ENCODE results near the gene EFR3B. TPM values are rescaled to one million over a fixed set of nuclear protein-coding genes. Genes with fewer than 3 reads are reported as not detected.

The EFR3B gene
- total RNA-seq, 1 experiment from 2014 or later: not detected

- H3K4me1 ChIP-seq (replicated peaks; ENCODE audit: insufficient read depth): peaks cover 56% of the 10 kb centered on the region
- intact Hi-C loops (cut with micrococcal nuclease; ENCODE audit: unreplicated experiment): no loop called here
- H3K79me2 ChIP-seq (ENCODE audit: low read depth): no peaks in the 10 kb centered on the region
- peaks cover 35% of the 10 kb centered on the region for H3F3A ChIP-seq (ENCODE audit: insufficient read depth, low read depth)
- H3K27me3 ChIP-seq (ENCODE audit: insufficient read depth, low read depth): peaks cover 18% of the 10 kb centered on the region
- no peak overlapping the region for H3K4me2 ChIP-seq
- H3K9me3 ChIP-seq (ENCODE audit: insufficient read depth, low read depth): no peaks in the 10 kb centered on the region
- TF ChIP-seq, protein P1, sequence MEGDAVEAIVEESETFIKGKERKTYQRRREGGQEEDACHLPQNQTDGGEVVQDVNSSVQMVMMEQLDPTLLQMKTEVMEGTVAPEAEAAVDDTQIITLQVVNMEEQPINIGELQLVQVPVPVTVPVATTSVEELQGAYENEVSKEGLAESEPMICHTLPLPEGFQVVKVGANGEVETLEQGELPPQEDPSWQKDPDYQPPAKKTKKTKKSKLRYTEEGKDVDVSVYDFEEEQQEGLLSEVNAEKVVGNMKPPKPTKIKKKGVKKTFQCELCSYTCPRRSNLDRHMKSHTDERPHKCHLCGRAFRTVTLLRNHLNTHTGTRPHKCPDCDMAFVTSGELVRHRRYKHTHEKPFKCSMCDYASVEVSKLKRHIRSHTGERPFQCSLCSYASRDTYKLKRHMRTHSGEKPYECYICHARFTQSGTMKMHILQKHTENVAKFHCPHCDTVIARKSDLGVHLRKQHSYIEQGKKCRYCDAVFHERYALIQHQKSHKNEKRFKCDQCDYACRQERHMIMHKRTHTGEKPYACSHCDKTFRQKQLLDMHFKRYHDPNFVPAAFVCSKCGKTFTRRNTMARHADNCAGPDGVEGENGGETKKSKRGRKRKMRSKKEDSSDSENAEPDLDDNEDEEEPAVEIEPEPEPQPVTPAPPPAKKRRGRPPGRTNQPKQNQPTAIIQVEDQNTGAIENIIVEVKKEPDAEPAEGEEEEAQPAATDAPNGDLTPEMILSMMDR (conservative IDR thresholded peaks at IDR 0.05): no peak
- TF ChIP-seq EZH2 (IDR thresholded peaks at IDR 0.05; ENCODE audit: low read depth): no peak
- CTCF ChIA-PET: interaction anchor here (0.6 kb wide), 1 partner anchor 77 kb away, joined by 6 read pairs; no protein-coding TSS in a partner anchor
- H3K36me3 ChIP-seq (ENCODE audit: low read depth): no peaks in the 10 kb centered on the region
- POLR2A ChIA-PET (ENCODE audit: unreplicated experiment): no interaction called here
- no TSS peak for BruUV-seq (replicated peaks)
- no peak overlapping the region for H2AFZ ChIP-seq
- H3K9me2 ChIP-seq (ENCODE audit: insufficient read depth): no peaks in the 10 kb centered on the region
- no peaks in the 10 kb centered on the region for H4K20me1 ChIP-seq (ENCODE audit: insufficient read depth)
- no peak for DNase-seq
- H3K4me3 ChIP-seq: no peak overlapping the region
- H3K27ac ChIP-seq: no peak overlapping the region
Measured at GRCh38 chr2:25039126-25039525, 2.8 kb upstream of the EFR3B start.

GRCh38 chr2:25041307-25041927, 459 bp upstream of the EFR3B start:
- Histone ChIP-seq H3K27ac (no peak overlapping the region), H3K79me2 (ENCODE audit: low read depth) (no peaks in the 10 kb centered on the region), H3K9me3 (ENCODE audit: insufficient read depth, low read depth) (no peaks in the 10 kb centered on the region), H3K4me1 (replicated peaks; ENCODE audit: insufficient read depth) (peaks cover 35% of the 10 kb centered on the region), H3F3A (ENCODE audit: insufficient read depth, low read depth) (peaks cover 14% of the 10 kb centered on the region; the same call in 1 of the 2 replicates), H3K4me3 (peak overlapping the region; percentile 75), H3K36me3 (ENCODE audit: low read depth) (no peaks in the 10 kb centered on the region), H2AFZ (peak overlapping the region; percentile 88), H3K9me2 (ENCODE audit: insufficient read depth) (no peaks in the 10 kb centered on the region), H3K27me3 (ENCODE audit: insufficient read depth, low read depth) (peaks cover 32% of the 10 kb centered on the region), H4K20me1 (ENCODE audit: insufficient read depth) (no peaks in the 10 kb centered on the region), H3K4me2 (peak overlapping the region; percentile 100)
- peak; percentile 47 to 71 for DNase-seq
- POLR2A ChIA-PET (ENCODE audit: unreplicated experiment): no interaction called here
- intact Hi-C loops (cut with micrococcal nuclease; ENCODE audit: unreplicated experiment): loop anchor here (1.0 kb wide), 1 partner anchor 66 kb away; no protein-coding TSS in a partner anchor
- no peak for TF ChIP-seq EZH2 (IDR thresholded peaks at IDR 0.05; ENCODE audit: low read depth)
- TF ChIP-seq, protein P1 (conservative IDR thresholded peaks at IDR 0.05): peak; percentile 40; the same call in 1 of the 2 replicates
- BruUV-seq (replicated peaks): no TSS peak
- CTCF ChIA-PET: interaction anchor here (0.6 kb wide), 1 partner anchor 121 kb away, joined by 7 read pairs; the partner anchor contains the start of gene ADCY3

DNA sequence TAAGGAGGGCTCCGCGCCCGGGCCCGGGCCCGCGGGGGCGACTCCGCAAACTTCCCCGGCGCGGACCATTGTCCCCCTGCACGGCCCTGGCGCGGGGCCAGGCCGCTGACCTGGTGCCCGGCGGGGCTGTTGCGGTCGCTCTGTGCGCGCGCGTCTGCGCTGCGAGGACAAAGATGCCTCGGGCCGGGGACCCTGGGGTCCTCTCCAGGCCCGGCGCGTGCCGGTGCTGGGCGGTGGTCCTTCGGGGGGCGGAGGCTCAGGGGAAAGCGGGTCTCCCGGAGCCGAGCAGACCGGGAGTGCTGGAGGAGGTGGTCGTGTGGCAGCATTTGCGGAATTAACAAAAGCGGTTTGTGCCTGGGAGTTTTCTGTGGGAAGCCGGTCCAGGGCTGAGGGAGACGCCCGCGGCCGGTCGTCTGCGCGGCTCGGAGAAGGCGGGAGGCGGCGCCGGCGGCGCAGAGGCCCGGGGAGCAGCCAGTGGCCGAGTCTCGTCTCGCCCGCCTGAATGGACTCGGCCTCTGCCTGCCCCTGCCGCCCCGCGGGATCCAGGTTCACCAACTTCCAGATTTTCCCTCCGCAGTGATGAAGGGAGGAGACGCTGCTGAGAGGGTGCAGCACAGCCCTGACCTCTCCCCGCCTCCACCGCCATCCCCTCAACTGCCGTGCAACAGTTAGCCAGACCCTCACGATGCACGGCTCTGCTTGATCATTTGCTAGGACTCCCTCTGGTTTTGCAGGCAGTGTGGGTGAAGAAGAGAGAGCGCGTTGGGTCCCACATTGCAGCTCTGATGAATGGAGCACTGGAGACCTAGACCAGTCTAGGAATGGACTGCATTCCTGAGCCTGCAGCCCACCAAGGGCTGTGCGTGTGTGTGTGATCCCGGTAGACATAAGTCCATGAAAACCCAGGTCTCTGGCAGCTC, 705 bp downstream of the EFR3B start:
- Histone ChIP-seq H3K4me3 (peak overlapping the region; percentile 73), H3F3A (ENCODE audit: insufficient read depth, low read depth) (peaks cover 12% of the 10 kb centered on the region; the same call in 1 of the 2 replicates), H3K9me3 (ENCODE audit: insufficient read depth, low read depth) (no peaks in the 10 kb centered on the region), H3K4me1 (replicated peaks; ENCODE audit: insufficient read depth) (peaks cover 32% of the 10 kb centered on the region), H3K36me3 (ENCODE audit: low read depth) (no peaks in the 10 kb centered on the region), H3K27ac (no peak overlapping the region), H2AFZ (peak overlapping the region; percentile 93), H3K4me2 (peak overlapping the region; percentile 99), H3K27me3 (ENCODE audit: insufficient read depth, low read depth) (peaks cover 32% of the 10 kb centered on the region), H4K20me1 (ENCODE audit: insufficient read depth) (no peaks in the 10 kb centered on the region), H3K9me2 (ENCODE audit: insufficient read depth) (no peaks in the 10 kb centered on the region), H3K79me2 (ENCODE audit: low read depth) (no peaks in the 10 kb centered on the region)
- TF ChIP-seq, protein P1 (conservative IDR thresholded peaks at IDR 0.05): no peak
- peak; percentile 88 for TF ChIP-seq EZH2 (IDR thresholded peaks at IDR 0.05; ENCODE audit: low read depth)
- BruUV-seq (replicated peaks): no TSS peak
- ChIA-PET POLR2A (ENCODE audit: unreplicated experiment) (no interaction called here), CTCF (no interaction called here)
- intact Hi-C loops (cut with micrococcal nuclease; ENCODE audit: unreplicated experiment): no loop called here
- peak in 1 of 2 experiments; percentile 17 for DNase-seq

Data from PC-9 (cell line).